Right atrium auricular region (tissue), 2 donors: Measurements from ENCODE around the gene TRAF3. TPM values are rescaled to one million over a fixed set of nuclear protein-coding genes. Genes with fewer than 3 reads are reported as not detected.

Source experiments
- DNase-seq: peaks from one replicate; pipeline ENCODE4 v3.0.0-alpha.2; 2019; ENCODE audit warnings: low spot score
- H3K27ac ChIP-seq, 2 donors: fragments of 200-600 bp; sonication (generic); 1 replicate in 1 of 2; 2 replicates in 1 of 2; pipeline ENCODE4 v1.5.1; 2016 to 2019
- H3K27me3 ChIP-seq, 2 donors: fragments of 200-600 bp; sonication (generic); one replicate each; pipeline versions ENCODE4 v1.5.1 to v1.6.0; 2017 to 2019
- H3K36me3 ChIP-seq: fragments of 200-600 bp; sonication (generic); one replicate; pipeline ENCODE4 v1.5.1; 2016
- H3K4me1 ChIP-seq, 2 donors: fragments of 200-600 bp; sonication (generic); one replicate each; pipeline versions ENCODE4 v1.5.1 to v1.6.0; 2017 to 2019
- H3K4me3 ChIP-seq, 2 donors: fragments of 200-600 bp; sonication (generic); 1 replicate in 1 of 2; 2 replicates in 1 of 2; pipeline ENCODE4 v1.5.1; 2017 to 2019; ENCODE audit warnings: mild to moderate bottlenecking in 1 of 2, moderate library complexity in 1 of 2
- H3K9me3 ChIP-seq, 2 donors: fragments of 200-600 bp; sonication (generic); one replicate each; pipeline ENCODE4 v1.5.1; 2019
- CTCF ChIP-seq, 2 donors: fragments of 200-600 bp; sonication (generic); IDR thresholded peaks; one replicate each; pipeline ENCODE4 v1.5.1; 2019; ENCODE audit warnings: antibody characterized with exemption in 2 of 2
- total RNA-seq, 2 donors: library from RNA; depleted of rRNA; stranded (reverse); fragments of >200 nt; gene quantifications; one replicate each; pipeline ENCODE4 v1.1.0, GENCODE V29; 2016

TRAF3 gene
- total RNA-seq, 2 donors from 2014 or later: 9.1 to 10.0 TPM

DNA sequence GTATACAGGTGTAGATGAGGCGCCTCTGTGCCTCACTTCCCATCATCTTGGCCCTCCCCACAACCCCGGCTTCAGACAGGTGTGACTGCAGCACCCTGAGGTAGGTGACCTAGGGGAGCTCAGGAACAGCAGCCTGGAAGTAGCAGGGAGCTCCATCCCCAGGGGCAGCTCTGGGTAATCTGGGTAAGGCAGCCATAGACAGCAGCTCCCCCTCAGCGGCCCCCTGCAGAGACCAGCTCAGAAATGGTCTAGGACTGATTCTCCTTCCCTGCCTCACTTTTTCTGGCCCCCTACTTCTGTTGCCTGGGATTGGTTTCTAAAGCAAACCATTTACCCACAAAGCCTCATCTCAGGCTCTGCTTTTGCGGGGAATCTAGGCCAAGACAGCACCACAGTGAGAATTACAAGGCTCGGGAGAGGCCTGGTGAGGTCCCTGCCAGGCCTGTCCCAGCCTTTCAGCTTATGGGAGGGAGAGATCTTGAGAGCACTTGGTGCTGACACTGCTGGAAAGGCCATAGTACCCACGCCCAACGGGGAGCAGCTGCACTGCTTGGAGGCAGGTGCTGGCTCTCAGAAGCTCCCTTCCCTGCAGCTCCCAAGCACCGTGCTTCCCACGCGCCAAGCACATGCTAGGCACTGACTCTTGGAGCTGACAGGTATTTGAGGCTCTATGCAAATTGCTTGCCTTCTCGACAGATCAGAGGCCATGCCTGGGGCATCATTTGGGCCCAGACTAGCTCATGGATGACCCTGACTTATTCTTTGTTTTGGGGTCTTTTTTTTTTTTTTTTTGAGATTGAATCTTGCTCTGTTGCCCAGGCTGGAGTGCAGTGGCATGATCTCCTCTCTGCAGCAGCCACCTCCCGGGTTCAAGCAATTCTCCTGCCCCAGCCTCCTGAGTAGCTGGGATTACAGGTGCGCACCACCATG, 45.1 kb upstream of the TRAF3 start:
- no peak overlapping the region for H3K27ac ChIP-seq
- TF ChIP-seq CTCF (IDR thresholded peaks at IDR 0.05): no peak
- DNase-seq: no peak

GRCh38 chr14:102732924-102733323, 44.3 kb upstream of the TRAF3 start:
- no peaks in the 10 kb centered on the region for H3K9me3 ChIP-seq
- no peaks in the 10 kb centered on the region for H3K4me1 ChIP-seq
- H3K36me3 ChIP-seq: no peaks in the 10 kb centered on the region
- H3K27ac ChIP-seq: no peak overlapping the region
- H3K4me3 ChIP-seq: no peak overlapping the region
- no peak for DNase-seq
- H3K27me3 ChIP-seq: no peaks in the 10 kb centered on the region
- TF ChIP-seq CTCF (IDR thresholded peaks at IDR 0.05): no peak

More for the DNA sequence above, 45.1 kb upstream of the TRAF3 start:
- no peaks in the 10 kb centered on the region for H3K36me3 ChIP-seq
- H3K27me3 ChIP-seq: no peaks in the 10 kb centered on the region
- H3K4me1 ChIP-seq: no peaks in the 10 kb centered on the region
- no peak overlapping the region for H3K4me3 ChIP-seq
- no peaks in the 10 kb centered on the region for H3K9me3 ChIP-seq

GRCh38 chr14:102733326-102733725, 43.9 kb upstream of the TRAF3 start:
- Histone ChIP-seq H3K27me3 (no peaks in the 10 kb centered on the region), H3K36me3 (no peaks in the 10 kb centered on the region), H3K4me3 (no peak overlapping the region), H3K27ac (no peak overlapping the region), H3K9me3 (no peaks in the 10 kb centered on the region), H3K4me1 (no peaks in the 10 kb centered on the region)
- DNase-seq: no peak
- TF ChIP-seq CTCF (IDR thresholded peaks at IDR 0.05): no peak

GRCh38 chr14:102734436-102734835, 42.8 kb upstream of the TRAF3 start:
- TF ChIP-seq CTCF (IDR thresholded peaks at IDR 0.05): no peak
- Histone ChIP-seq H3K9me3 (no peaks in the 10 kb centered on the region), H3K36me3 (no peaks in the 10 kb centered on the region), H3K4me3 (no peak overlapping the region), H3K27ac (no peak overlapping the region), H3K4me1 (no peaks in the 10 kb centered on the region), H3K27me3 (no peaks in the 10 kb centered on the region)
- no peak for DNase-seq

GRCh38 chr14:102736956-102737355, 40.3 kb upstream of the TRAF3 start:
- no peak overlapping the region for H3K4me3 ChIP-seq
- TF ChIP-seq CTCF (IDR thresholded peaks at IDR 0.05): no peak
- no peaks in the 10 kb centered on the region for H3K36me3 ChIP-seq
- no peak overlapping the region for H3K27ac ChIP-seq
- DNase-seq: no peak
- no peaks in the 10 kb centered on the region for H3K4me1 ChIP-seq
- no peaks in the 10 kb centered on the region for H3K27me3 ChIP-seq
- H3K9me3 ChIP-seq: peaks cover 0 to 13% of the 10 kb centered on the region in 2 donors
